Stimulated activated CD4-positive, alpha-beta T cell treated with anti-CD3 and anti-CD28 coated beads, Interleukin-4, amount 100 ng/mL, for 24 hours (primary cell): ENCODE results near the gene TUBGCP6.
A peak's percentile ranks its signal among the peaks of the same experiment; 100 is the strongest.

Experiments used
- DNase-seq: peaks from one replicate; pipeline ENCODE4 v3.0.0-alpha.2; 2020

The TUBGCP6 gene

GRCh38 chr22:50224071-50224470 lies 20.8 kb downstream of the TUBGCP6 start:
- no peak for DNase-seq

GRCh38 chr22:50222508-50222907 lies 22.3 kb downstream of the TUBGCP6 start:
- DNase-seq = no peak

- DNase-seq = no peak
Measured at GRCh38 chr22:50221410-50222300, 23.2 kb downstream of the TUBGCP6 start.

GRCh38 chr22:50220603-50221409 lies 24.0 kb downstream of the TUBGCP6 start:
- no peak for DNase-seq

- DNase-seq = no peak
Measured at GRCh38 chr22:50219800-50220602, 24.8 kb downstream of the TUBGCP6 start.

GRCh38 chr22:50218996-50219727 lies 25.7 kb downstream of the TUBGCP6 start:
- DNase-seq = no peak

- no peak for DNase-seq
Measured at GRCh38 chr22:50218153-50218995, 26.4 kb downstream of the TUBGCP6 start.

- no peak for DNase-seq
Measured at GRCh38 chr22:50217543-50218152, 27.2 kb downstream of the TUBGCP6 start.

- DNase-seq = no peak
Measured at GRCh38 chr22:50216684-50217520, 27.9 kb downstream of the TUBGCP6 start.

- no peak for DNase-seq
Measured at GRCh38 chr22:50216055-50216683, 28.7 kb downstream of the TUBGCP6 start.

- DNase-seq = no peak
Measured at GRCh38 chr22:50215297-50216054, 29.3 kb downstream of the TUBGCP6 start.

- no peak for DNase-seq
Measured at GRCh38 chr22:50213263-50213662, 31.6 kb downstream of the TUBGCP6 start.

- DNase-seq = no peak
Measured at GRCh38 chr22:50211147-50211546, 33.7 kb downstream of the TUBGCP6 start.

GRCh38 chr22:50210378-50211139 lies 34.3 kb downstream of the TUBGCP6 start:
- no peak for DNase-seq

GRCh38 chr22:50209893-50210292 lies 34.9 kb downstream of the TUBGCP6 start:
- DNase-seq = peak; percentile 76

GRCh38 chr22:50208939-50209892 lies 35.6 kb downstream of the TUBGCP6 start:
- DNase-seq = no peak
